GM19023 (cell line): ENCODE results near the gene PTBP1.

Experiments used
- ATAC-seq: cut with Tn5 transposase; IDR thresholded peaks from one replicate; pipeline ENCODE4 v1.9.1; 2021; ENCODE audit warnings: mild to moderate bottlenecking, moderate library complexity; ENCODE audit not compliant: unreplicated experiment

The PTBP1 gene

DNA sequence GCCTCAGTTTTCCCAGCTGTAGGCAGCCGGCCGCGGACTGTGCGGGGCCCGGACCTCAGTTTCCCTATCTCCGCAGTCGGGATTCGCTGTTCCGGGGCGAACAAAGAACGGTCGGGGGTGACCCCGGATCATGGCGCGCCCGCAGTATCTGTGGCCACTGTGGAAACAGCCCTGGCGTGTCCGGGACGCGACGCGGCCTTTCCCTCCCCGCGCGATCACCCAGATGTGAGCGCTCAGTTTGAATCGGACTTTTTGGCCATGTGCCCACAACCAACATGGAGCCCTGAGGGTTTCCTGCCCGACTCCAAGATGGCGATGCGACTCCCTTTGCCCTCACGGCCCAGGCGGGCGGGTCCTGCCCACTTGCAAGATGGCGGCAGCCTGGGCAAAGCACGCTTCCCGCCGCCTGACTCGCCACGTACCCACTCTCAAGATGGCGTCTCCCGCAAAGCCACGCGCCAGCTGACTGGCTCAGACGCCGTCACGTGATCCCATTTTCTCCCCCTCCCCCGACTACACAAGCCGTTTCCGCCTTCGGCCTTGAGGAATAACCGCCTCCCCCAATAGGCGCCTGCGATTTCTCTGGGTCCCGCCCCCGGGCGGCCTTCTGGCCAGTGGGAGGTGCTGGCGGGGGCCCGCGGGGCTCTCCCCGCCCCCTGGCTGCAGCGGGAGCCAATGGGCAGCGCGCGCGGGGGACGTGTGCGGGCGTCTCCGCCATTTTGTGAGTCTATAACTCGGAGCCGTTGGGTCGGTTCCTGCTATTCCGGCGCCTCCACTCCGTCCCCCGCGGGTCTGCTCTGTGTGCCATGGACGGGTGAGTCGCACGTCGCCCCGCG, at the start of gene PTBP1:
Gene PTBP1, plus strand, starts transcription at position 761 of the 836 bp plus-strand sequence. Its CDS starts 46 bp downstream, at position 807.
- peak; percentile 80 for ATAC-seq

DNA sequence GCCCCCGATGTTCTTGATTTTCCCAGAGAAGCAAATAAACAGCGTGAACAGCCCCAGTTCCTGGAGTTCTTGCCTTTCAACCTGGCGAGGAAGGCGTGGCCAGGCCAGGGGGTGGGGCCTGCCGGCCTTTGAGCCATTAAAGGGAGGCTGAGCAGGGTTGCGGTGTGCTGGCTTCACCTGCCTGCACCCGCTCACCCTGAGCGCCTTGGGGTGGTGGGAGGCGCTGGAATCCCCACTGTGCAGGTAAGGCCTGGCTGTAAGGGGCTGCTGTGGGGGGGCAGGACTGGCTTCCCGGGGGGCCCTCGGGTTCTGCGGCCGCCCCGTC, 49.0 kb upstream of the PTBP1 start:
- no peak for ATAC-seq

DNA sequence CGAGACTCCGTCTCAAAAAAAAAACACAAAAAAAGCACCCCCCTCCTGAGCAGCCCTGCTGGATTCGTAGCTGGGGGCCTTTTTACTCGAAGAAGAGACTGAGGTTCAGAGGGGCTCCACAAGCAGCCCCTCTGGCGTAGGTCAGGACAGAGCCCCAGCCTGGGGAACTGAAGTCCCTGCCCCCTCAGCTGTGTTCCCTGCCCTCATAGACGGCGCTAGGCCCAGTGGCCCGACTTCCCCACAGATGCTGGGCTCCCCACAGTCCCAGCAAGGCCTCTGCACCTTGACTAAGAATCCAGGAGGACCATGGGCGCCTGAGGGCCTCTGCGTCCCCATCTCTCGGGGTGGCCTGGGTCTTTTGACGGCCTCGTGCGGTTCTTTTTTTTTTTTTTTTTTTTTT, 47.4 kb upstream of the PTBP1 start:
- ATAC-seq: no peak

DNA sequence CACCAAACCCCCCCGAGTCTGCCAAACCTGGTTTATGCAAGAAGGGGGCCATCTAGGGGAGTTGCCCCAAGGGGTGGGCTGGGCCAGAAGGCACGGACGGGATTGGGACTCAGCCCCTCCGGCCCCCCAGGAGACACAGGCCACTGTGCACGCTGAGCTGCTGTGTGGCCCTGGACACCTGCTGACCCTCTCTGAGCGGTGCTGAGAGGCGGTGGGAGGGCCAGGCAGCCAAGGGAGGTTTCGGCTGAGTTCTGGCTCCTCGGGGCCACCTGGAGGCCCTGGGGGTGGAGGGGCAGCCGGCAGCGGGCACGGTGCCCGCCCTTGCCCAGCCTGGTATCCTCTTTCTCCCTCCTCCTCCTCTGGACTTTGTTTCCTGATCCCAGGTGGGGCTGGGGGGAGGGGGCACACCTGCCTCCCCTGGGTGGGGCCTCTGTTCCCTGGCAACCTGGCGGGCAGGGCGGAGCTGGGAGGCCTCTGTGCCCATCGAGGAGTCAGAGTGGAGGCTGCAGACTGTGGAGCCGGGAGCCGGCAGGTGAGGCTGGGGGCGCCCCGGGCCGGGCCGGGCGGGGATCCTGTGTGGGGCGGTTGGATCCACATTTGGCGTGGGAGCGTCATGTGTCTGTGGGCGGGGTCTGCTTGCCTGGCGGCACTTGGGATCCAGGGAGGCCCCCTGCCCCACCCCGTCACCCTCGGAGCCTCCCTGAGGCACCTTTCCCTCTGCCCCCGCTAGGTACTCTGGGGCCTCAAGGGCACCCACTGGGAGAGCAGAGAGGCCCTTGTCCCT, 46.4 kb upstream of the PTBP1 start, which contains the start of gene MISP:
Gene MISP, plus strand, starts transcription at position 473 of the 784 bp plus-strand sequence. CDS start 5,835 bp downstream, outside the sequence.
- no peak for ATAC-seq

DNA sequence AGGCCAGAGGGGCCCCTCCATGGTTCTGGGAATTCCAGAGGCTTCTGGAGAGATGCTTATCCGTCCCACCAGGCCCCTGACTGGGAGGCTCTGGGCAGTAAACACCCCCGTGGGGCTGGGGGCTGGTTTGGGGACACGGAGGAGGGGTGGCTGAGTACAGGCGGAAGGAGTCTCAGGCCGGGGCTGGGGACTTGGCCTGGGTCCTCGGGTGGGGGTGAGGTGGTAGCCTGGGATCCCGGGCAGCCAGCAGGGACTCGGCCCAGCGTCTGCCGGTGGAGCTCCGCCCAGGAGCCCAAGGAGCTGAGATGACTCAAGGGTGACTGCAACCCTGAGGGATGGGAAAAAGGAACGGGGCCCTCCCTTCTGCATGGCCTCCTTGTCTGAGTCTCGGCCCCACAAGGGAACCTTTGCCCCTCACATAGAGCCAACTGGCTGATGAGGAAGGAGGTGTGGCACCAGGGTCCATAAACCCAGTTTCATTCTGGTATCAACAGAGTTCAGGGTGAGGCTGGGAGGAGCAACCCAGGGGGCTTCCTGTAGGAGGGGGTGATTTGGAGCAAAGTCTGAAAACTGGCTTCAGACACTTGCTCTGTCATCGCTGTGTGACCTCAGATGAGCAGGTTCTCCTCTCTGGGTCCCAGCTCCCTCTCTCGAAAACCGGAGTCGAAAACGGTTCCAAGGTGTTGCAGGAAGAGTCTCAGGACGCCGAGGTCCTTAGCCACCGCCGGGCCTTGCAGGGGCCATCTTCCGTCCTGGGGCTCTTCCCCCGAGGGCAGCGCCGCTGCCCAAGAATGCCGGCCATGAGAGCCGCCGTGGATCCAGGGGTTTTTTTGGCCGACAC, 45.5 kb upstream of the PTBP1 start:
- ATAC-seq: no peak

DNA sequence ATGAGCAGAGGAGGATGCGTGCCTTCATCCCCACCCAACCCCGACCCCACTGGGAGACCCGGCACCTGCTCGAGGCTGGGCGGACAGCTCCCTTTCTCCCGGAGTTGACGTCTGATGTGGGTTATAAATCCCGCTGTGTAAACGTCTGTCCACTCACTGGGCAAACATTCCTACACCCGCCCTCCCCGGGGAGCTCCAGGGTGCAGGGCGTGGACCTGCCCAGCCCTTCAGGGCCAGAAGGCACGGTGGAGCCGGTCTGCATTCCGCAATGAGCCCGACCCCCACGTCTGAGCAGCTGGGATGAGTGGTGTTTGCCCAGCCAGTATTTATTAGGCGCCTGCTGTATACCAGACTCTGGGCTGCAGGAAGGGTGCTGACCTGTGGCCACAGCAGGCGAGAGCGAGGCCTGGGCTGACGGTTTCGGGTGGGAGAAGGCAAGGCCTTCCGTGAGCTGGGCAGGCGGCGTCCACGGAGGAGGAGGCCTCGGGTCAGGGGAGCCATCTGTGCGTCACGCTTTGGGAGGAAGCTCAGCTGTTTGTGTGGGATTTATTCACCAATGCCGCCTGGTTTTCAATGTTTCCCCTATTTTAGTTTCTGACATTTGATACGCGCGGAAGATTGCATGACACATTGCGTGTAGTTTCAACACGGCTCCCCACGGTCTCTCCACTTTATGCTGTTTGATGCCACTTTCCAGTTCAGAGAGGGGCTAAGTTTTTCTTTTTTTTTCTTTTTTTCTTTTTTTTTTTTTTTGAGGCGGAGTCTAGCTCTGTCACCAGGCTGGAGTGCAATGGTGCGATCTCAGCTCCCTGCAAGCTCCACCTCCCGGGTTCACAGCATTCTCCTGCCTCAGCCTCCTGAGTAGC, 44.4 kb upstream of the PTBP1 start:
- no peak for ATAC-seq

DNA sequence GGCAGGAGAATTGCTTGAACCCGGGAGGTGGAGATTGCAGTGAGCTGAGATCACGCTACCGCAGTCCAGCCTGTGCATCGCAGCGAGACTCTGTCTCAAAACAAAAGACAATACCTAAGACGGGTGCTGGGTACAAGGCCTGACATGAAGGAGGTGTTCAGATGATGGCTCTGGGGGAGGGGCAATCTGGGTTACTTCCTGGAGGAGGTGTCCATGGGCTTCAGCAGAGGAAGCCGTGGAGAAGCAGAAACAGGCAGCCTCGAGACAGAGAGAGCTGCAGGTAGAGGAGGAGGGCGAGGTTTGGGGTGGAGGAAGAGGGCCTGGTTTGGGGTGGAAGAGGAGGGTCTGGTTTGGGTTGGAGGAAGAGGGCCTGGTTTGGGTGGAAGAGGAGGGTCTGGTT, 42.7 kb upstream of the PTBP1 start:
- ATAC-seq: no peak

DNA sequence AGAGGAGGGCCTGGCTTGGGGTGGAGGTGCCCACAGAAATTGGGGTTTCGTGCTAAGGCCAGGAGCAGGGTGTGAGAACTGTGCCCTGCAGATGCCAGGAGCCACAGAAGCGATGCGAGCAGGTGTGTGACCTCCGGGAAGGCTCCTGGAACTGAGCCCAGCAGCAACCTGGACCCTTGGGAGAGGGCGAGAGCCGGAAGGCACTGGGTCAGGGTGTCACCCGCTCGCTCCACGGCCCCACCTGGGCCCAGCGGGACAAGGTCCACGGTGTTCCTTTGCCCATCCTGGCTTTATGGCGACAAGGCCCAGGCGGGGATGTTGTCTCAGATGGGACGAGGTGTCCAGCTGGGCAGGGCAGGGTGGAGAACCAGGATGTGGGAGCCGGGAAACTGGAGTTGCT, 42.2 kb upstream of the PTBP1 start:
- no peak for ATAC-seq

DNA sequence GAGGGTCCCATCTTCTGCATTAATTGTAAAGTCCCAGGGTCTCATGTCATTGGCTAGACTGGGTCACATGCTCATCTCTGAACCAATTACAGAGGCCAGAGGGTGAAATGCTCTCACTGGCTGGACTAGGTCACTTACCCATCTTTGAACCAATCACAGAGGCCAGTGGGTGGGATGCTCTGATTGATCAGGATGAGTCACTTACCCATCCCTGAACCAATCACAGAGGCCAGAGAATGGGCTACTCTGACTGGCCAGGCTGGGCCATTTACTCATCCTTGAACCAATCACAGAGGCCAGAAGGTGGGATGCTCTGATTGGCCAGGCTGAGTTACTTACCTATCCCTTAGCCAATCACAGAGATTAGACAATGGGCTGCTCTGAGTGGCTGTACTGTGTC, 41.0 kb upstream of the PTBP1 start:
- ATAC-seq: no peak

DNA sequence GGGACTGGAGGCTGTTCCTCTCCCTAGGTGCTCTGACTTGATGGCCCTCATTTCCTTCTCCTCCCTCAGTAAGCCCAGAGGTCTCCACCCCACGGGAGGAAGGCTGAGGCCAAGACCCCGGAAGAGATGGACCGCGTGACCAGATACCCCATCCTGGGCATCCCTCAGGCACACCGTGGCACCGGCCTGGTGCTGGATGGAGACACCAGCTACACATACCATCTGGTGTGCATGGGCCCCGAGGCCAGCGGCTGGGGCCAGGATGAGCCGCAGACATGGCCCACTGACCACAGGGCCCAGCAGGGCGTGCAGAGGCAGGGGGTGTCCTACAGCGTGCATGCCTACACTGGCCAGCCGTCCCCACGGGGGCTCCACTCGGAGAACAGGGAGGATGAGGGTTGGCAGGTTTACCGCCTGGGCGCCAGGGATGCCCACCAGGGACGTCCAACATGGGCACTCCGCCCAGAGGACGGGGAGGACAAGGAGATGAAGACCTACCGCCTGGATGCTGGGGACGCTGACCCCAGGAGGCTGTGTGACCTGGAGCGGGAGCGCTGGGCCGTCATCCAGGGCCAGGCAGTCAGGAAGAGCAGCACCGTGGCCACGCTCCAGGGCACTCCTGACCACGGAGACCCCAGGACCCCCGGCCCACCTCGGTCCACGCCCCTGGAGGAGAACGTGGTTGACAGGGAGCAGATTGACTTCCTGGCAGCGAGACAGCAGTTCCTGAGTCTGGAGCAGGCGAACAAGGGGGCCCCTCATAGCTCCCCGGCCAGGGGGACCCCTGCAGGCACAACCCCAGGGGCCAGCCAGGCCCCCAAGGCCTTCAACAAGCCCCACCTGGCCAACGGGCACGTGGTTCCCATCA, 40.2 kb upstream of the PTBP1 start:
- ATAC-seq: no peak

DNA sequence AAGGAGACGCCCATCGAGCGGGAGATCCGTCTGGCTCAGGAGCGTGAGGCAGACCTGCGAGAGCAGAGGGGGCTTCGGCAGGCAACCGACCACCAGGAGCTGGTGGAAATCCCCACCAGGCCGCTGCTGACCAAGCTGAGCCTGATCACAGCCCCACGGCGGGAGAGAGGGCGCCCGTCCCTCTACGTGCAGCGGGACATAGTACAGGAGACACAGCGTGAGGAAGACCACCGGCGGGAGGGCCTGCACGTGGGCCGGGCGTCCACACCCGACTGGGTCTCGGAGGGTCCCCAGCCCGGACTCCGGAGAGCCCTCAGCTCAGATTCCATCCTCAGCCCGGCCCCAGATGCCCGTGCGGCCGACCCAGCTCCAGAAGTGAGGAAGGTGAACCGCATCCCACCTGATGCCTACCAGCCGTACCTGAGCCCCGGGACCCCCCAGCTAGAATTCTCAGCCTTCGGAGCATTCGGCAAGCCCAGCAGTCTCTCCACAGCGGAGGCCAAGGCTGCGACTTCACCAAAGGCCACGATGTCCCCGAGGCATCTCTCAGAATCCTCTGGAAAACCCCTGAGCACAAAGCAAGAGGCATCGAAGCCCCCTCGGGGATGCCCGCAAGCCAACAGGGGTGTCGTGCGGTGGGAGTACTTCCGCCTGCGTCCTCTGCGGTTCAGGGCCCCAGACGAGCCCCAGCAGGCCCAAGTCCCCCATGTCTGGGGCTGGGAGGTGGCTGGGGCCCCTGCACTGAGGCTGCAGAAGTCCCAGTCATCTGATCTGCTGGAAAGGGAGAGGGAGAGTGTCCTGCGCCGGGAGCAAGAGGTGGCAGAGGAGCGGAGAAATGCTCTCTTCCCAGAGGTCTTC, 39.2 kb upstream of the PTBP1 start:
- no peak for ATAC-seq

DNA sequence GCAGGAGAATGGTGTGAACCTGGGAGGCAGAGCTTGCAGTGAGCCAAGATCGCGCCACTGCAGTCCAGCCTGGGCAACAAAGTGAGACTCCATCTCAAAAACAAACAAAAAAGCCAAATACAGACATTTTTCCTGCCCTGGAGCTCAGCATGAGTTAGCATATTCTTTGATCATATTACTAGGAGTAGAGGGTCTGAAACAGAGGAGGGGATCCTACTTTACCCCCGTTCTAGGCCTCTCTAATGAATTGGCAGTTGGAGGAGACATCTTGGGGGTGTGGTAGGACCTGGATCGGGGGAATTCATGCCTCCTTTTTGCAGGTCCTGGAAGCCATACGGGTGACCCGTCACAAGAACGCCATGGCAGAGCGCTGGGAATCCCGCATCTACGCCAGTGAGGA, 34.1 kb upstream of the PTBP1 start:
- no peak for ATAC-seq

DNA sequence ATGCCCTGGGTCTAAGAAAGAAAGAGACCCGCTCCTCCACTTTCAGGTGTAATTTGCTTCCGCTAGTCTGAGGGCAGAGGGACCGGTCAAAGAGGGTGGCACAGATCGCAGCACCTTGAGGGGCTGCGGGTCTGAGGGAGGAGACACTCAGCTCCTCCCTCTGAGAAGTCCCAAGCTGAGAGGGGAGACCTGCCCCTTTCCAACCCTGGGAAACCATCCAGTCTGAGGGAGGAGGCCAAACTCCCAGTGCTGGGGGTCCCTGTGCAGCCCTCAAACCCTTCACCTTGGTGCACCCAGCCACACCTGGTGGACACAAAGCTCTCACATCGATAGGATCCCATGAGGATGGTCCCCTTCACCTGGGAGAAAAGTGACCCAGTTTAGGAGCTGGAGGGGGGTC, 33.4 kb upstream of the PTBP1 start:
- no peak for ATAC-seq

DNA sequence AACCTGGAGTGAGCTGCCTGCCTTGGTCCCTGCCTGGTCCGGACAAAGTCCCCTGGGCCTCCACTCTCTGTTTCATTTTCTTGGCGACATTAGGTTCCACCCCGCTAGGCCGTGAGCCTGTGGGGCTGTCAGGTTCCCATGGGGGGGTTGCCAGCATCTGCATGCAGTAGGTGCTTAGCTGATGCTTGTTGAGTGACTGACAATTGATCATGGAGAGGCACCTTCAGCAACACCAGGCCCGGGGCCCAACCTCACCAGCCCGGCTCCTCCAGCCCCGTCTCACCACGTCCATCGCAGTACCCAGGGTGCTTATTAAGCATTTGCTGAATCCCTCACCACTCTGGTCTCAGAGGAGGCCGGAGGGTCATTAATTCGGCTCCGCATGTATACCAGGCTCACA, 33.0 kb upstream of the PTBP1 start:
- ATAC-seq: no peak

DNA sequence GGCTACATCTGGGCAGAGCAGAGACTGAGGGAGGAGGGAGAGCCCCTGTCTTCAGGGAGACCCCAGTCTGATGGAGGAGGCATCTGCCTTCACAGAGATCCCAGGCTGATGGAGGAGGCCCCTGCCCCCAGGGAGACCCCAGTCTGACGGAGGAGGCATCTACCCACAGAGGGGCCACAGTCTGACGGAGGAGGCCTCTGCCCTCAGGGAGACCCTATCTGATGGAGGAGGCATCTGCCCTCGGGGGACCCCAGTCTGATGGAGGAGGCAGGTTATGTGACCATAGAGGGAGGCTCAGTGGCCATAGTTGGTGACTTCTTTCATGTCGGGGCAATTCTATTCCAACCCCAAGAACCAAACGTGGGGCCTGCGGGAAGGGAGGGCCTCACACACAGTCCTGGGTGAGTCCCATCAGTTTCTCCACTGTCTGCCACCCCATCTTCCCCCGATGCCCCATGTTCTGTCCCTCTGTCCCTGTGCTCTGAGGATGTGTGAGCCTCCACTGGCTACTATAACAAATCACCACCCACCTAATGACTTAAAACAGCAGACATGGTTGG, 32.0 kb upstream of the PTBP1 start:
- no peak for ATAC-seq

DNA sequence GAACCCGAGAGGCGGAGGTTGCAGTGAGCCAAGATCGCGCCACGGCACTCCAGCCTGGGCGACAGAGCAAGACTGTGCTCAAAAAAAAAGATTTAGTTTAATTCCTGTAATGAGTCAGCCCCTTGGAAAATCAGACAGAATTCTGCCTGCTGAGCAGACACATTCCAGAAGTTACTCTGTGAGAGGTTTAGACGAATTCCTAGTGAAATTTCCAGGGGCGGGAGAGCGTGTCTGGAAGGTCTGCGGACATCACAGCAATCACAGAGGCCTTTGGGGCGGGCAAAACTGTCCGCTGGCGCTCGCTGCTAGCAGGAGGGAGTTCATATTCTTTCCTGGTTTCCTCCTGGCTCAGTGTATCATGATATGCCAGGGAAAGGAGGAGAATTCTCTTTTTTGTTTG, 28.8 kb upstream of the PTBP1 start:
- ATAC-seq: no peak

DNA sequence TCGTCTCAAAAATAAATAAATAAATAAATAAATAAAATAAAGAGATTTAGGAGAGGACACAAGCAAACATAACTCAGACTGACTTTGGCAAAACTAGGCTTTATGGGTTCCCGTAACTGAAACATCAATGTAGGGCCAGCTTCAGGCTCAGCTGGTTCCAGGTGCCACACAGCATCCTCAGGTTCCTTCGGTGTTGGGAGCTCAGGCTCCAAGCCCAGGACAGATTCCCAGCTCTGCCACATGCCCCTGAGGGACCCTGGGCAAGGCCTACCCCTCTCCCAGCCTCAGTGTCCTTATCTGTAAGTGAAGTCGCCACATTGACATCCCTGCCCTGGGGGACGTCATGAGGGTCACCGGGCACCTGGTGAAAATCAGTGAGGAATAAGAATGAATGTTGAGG, 27.6 kb upstream of the PTBP1 start:
- ATAC-seq: no peak

DNA sequence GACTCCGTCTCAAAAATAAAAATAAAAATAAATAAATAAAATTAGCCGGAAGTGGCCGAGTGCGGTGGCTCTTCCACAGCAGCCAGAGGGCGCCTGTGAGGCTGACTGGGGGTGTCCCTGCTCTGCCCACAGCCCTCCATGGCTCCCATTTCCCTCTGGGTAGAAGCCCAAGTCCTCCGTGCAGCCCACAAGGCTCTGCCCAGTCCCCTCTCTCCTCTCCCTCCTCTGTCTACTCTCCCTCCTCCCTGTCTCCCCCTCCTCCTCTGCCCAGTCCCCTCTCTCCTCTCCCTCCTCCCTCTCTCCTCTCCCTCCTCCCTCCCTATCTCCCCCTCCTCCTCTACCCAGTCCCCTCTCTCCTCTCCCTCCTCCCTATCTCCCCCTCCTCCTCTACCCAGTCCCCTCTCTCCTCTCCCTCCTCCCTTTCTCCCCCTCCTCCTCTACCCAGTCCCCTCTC, 25.9 kb upstream of the PTBP1 start:
- ATAC-seq: no peak
